KMS-11 (cell line): ENCODE data around the gene RASGRP4.

ENCODE experiments used
- H2AFZ ChIP-seq: fragments of 200-600 bp; sonication (generic); 2 replicates; pipeline ENCODE4 v1.6.1; 2016; ENCODE audit warnings: antibody characterized with exemption, mixed run types, low read depth
- H3K27ac ChIP-seq: fragments of 200-600 bp; sonication (generic); 2 replicates; pipeline ENCODE4 v1.6.1; 2016; ENCODE audit warnings: mild to moderate bottlenecking, mixed run types
- H3K27me3 ChIP-seq: fragments of 200-600 bp; sonication (generic); 2 replicates; pipeline ENCODE4 v1.6.1; 2017; ENCODE audit warnings: mild to moderate bottlenecking, low read depth, mixed run types, moderate library complexity; ENCODE audit not compliant: insufficient read depth
- H3K36me3 ChIP-seq: fragments of 200-600 bp; sonication (generic); 2 replicates; pipeline ENCODE4 v1.6.1; 2017; ENCODE audit warnings: mild to moderate bottlenecking, mixed run types; ENCODE audit not compliant: insufficient read depth
- H3K4me1 ChIP-seq: fragments of 200-600 bp; sonication (generic); 2 replicates; pipeline ENCODE4 v1.6.1; 2016; ENCODE audit warnings: mild to moderate bottlenecking, low read depth, mixed run types; ENCODE audit not compliant: poor library complexity, severe bottlenecking
- H3K4me2 ChIP-seq: fragments of 200-600 bp; sonication (generic); 2 replicates; pipeline ENCODE4 v1.7.0; 2016; ENCODE audit warnings: mild to moderate bottlenecking, mixed run types
- H3K4me3 ChIP-seq: fragments of 200-600 bp; sonication (generic); IDR thresholded peaks from 2 replicates; pipeline ENCODE4 v1.6.1; 2017; ENCODE audit warnings: low read depth, low read length, mixed read lengths; ENCODE audit not compliant: insufficient read depth
- H3K79me2 ChIP-seq: fragments of 200-600 bp; sonication (generic); 2 replicates; pipeline ENCODE4 v1.6.1; 2016; ENCODE audit warnings: low read depth, mixed run types; ENCODE audit not compliant: insufficient read depth
- H3K9ac ChIP-seq: fragments of 200-600 bp; sonication (generic); 2 replicates; pipeline ENCODE4 v1.6.1; 2016; ENCODE audit warnings: mild to moderate bottlenecking, mixed run types
- H4K20me1 ChIP-seq: fragments of 200-600 bp; sonication (generic); 2 replicates; pipeline ENCODE4 v1.6.1; 2016; ENCODE audit warnings: mild to moderate bottlenecking, mixed run types; ENCODE audit not compliant: insufficient read depth
- CTCF ChIP-seq: fragments of 200-600 bp; sonication (generic); conservative IDR thresholded peaks from 2 replicates; pipeline ENCODE4 v1.6.1; 2017; ENCODE audit warnings: low read depth, mild to moderate bottlenecking, antibody characterized with exemption, low read length, moderate library complexity, mixed read lengths

RASGRP4 gene

GRCh38 chr19:38392707-38393308 is 33.2 kb downstream of the RASGRP4 start:
- no peak overlapping the region for H3K4me2 ChIP-seq
- H2AFZ ChIP-seq: no peak overlapping the region
- H3K4me1 ChIP-seq: peaks cover 3% of the 10 kb centered on the region
- no peak overlapping the region for H3K27ac ChIP-seq
- TF ChIP-seq CTCF: no peak
- no peak overlapping the region for H3K4me3 ChIP-seq
- no peaks in the 10 kb centered on the region for H3K36me3 ChIP-seq
- H4K20me1 ChIP-seq: no peaks in the 10 kb centered on the region
- no peaks in the 10 kb centered on the region for H3K79me2 ChIP-seq
- H3K9ac ChIP-seq: no peak overlapping the region
- H3K27me3 ChIP-seq: peaks cover 87% of the 10 kb centered on the region

GRCh38 chr19:38391911-38392464 is 34.0 kb downstream of the RASGRP4 start:
- Histone ChIP-seq H4K20me1 (no peaks in the 10 kb centered on the region), H3K4me3 (no peak overlapping the region), H3K79me2 (no peaks in the 10 kb centered on the region), H3K36me3 (no peaks in the 10 kb centered on the region), H3K4me2 (no peak overlapping the region), H2AFZ (no peak overlapping the region), H3K9ac (no peak overlapping the region), H3K27ac (no peak overlapping the region), H3K4me1 (peaks cover 5% of the 10 kb centered on the region), H3K27me3 (peaks cover 79% of the 10 kb centered on the region)
- no peak for TF ChIP-seq CTCF

GRCh38 chr19:38389957-38390924 is 35.8 kb downstream of the RASGRP4 start:
- Histone ChIP-seq H3K4me1 (peaks cover 11% of the 10 kb centered on the region), H3K36me3 (no peaks in the 10 kb centered on the region), H3K79me2 (no peaks in the 10 kb centered on the region), H2AFZ (no peak overlapping the region), H3K27me3 (peaks cover 63% of the 10 kb centered on the region), H4K20me1 (no peaks in the 10 kb centered on the region), H3K27ac (no peak overlapping the region), H3K4me2 (no peak overlapping the region), H3K9ac (no peak overlapping the region), H3K4me3 (no peak overlapping the region)
- TF ChIP-seq CTCF: no peak

- Histone ChIP-seq H3K27me3 (peaks cover 54% of the 10 kb centered on the region), H4K20me1 (no peaks in the 10 kb centered on the region), H3K4me3 (no peak overlapping the region), H3K27ac (no peak overlapping the region), H3K4me1 (peaks cover 11% of the 10 kb centered on the region), H3K36me3 (no peaks in the 10 kb centered on the region), H3K79me2 (no peaks in the 10 kb centered on the region), H3K4me2 (no peak overlapping the region), H2AFZ (no peak overlapping the region), H3K9ac (no peak overlapping the region)
- TF ChIP-seq CTCF: no peak
These were observed 36.7 kb downstream of the RASGRP4 start for GRCh38 chr19:38389101-38389925.
